Activated T-cell treated with anti-CD3 and anti-CD28 coated beads, Interleukin-2, amount 50 U/mL, for 4 hours (primary cell): Measurements from ENCODE around the gene RMND1. TPM values are rescaled to one million over a fixed set of nuclear protein-coding genes. Genes with fewer than 3 reads are reported as not detected.
"Not testable (repeated sequence)": the region's sequence is repeated elsewhere in the genome, so short reads cannot be mapped to it uniquely, and the experiment has no call there.

Experiments
- ATAC-seq, 2 donors: fragments of 200-7000 bp; cut with Tn5 transposase; one replicate each; pipeline ENCODE4 v1.10.0; 2021
- DNase-seq: peaks from one replicate; pipeline ENCODE4 v3.0.0-alpha.2; 2020
- H3K27me3 Mint-ChIP-seq: one replicate; pipeline ENCODE4 v1.8.0; 2021; ENCODE audit warnings: low read depth, mixed read lengths
- H3K36me3 Mint-ChIP-seq: one replicate; pipeline ENCODE4 v1.8.0; 2022; ENCODE audit warnings: mixed read lengths; ENCODE audit not compliant: insufficient read depth
- H3K4me1 Mint-ChIP-seq: one replicate; pipeline ENCODE4 v1.8.0; 2021; ENCODE audit warnings: low read depth, mixed read lengths
- H3K4me3 Mint-ChIP-seq: one replicate; pipeline ENCODE4 v1.8.0; 2021; ENCODE audit warnings: mild to moderate bottlenecking, moderate library complexity, mixed read lengths
- H3K9me3 Mint-ChIP-seq: one replicate; pipeline ENCODE4 v1.8.0; 2021; ENCODE audit warnings: mixed read lengths
- total RNA-seq, 3 donors: library from RNA; stranded (reverse); gene quantifications; one replicate each; pipeline ENCODE4 v1.2.1, GENCODE V29; 2021

RMND1 gene
- total RNA-seq, 3 donors from 2014 or later, result 15.3 to 18.1 (median 16.5) TPM

- no peaks in the 10 kb centered on the region for H3K9me3 Mint-ChIP-seq
- DNase-seq, result no peak
- H3K4me3 Mint-ChIP-seq, result no peak overlapping the region
- H3K27me3 Mint-ChIP-seq, result no peaks in the 10 kb centered on the region
- H3K4me1 Mint-ChIP-seq, result peaks cover 23% of the 10 kb centered on the region
- H3K36me3 Mint-ChIP-seq, result no peaks in the 10 kb centered on the region
- ATAC-seq, result no peak
Measured at GRCh38 chr6:151478670-151479069, 26.7 kb upstream of the RMND1 start.

GRCh38 chr6:151477726-151478125 lies 25.8 kb upstream of the RMND1 start:
- Mint-ChIP-seq H3K27me3 (no peaks in the 10 kb centered on the region), H3K9me3 (no peaks in the 10 kb centered on the region), H3K4me1 (peaks cover 20% of the 10 kb centered on the region), H3K36me3 (no peaks in the 10 kb centered on the region), H3K4me3 (no peak overlapping the region)
- ATAC-seq (no peak), DNase-seq (no peak)

GRCh38 chr6:151475653-151476523 lies 24.0 kb upstream of the RMND1 start:
- H3K27me3 Mint-ChIP-seq, result no peaks in the 10 kb centered on the region
- H3K36me3 Mint-ChIP-seq, result no peaks in the 10 kb centered on the region
- DNase-seq (peak; percentile 42), ATAC-seq (no peak)
- no peaks in the 10 kb centered on the region for H3K9me3 Mint-ChIP-seq
- peaks cover 5% of the 10 kb centered on the region for H3K4me1 Mint-ChIP-seq
- no peak overlapping the region for H3K4me3 Mint-ChIP-seq

GRCh38 chr6:151464702-151465101 lies 12.8 kb upstream of the RMND1 start:
- ATAC-seq (no peak), DNase-seq (no peak)
- H3K9me3 Mint-ChIP-seq, result no peaks in the 10 kb centered on the region
- no peak overlapping the region for H3K4me3 Mint-ChIP-seq
- H3K36me3 Mint-ChIP-seq, result peaks cover 20% of the 10 kb centered on the region
- H3K4me1 Mint-ChIP-seq, result peaks cover 8% of the 10 kb centered on the region
- H3K27me3 Mint-ChIP-seq, result no peaks in the 10 kb centered on the region

- DNase-seq (no peak), ATAC-seq (no peak)
- Mint-ChIP-seq H3K36me3 (peaks cover 19% of the 10 kb centered on the region), H3K4me3 (no peak overlapping the region), H3K27me3 (no peaks in the 10 kb centered on the region), H3K9me3 (no peaks in the 10 kb centered on the region), H3K4me1 (peaks cover 13% of the 10 kb centered on the region)
Measured at GRCh38 chr6:151461673-151462072, 9.7 kb upstream of the RMND1 start.

GRCh38 chr6:151455751-151456398 lies 3.9 kb upstream of the RMND1 start:
- peaks cover 40% of the 10 kb centered on the region for H3K4me1 Mint-ChIP-seq
- H3K9me3 Mint-ChIP-seq, H3K4me3 Mint-ChIP-seq, DNase-seq, H3K27me3 Mint-ChIP-seq, H3K36me3 Mint-ChIP-seq, ATAC-seq: not testable (repeated sequence)

- Mint-ChIP-seq H3K4me1 (peaks cover 47% of the 10 kb centered on the region), H3K4me3 (peak overlapping the region; percentile 93)
Measured at GRCh38 chr6:151452750-151453427, 963 bp upstream of the RMND1 start.

GRCh38 chr6:151451417-151451949 lies 443 bp downstream of the RMND1 start:
- Mint-ChIP-seq H3K4me1 (peaks cover 42% of the 10 kb centered on the region), H3K9me3 (no peaks in the 10 kb centered on the region), H3K4me3 (peak overlapping the region; percentile 93), H3K36me3 (peaks cover 8% of the 10 kb centered on the region), H3K27me3 (no peaks in the 10 kb centered on the region)
- DNase-seq (no peak), ATAC-seq (no peak)

More at GRCh38 chr6:151452750-151453427, 963 bp upstream of the RMND1 start:
- no peak for DNase-seq
- Mint-ChIP-seq H3K36me3 (peaks cover 12% of the 10 kb centered on the region), H3K27me3 (no peaks in the 10 kb centered on the region), H3K9me3 (no peaks in the 10 kb centered on the region)
- ATAC-seq, result no peak

- DNase-seq, H3K27me3 Mint-ChIP-seq, H3K36me3 Mint-ChIP-seq, H3K9me3 Mint-ChIP-seq, ATAC-seq: not testable (repeated sequence)
- H3K4me3 Mint-ChIP-seq, result peak overlapping the region; percentile 93
- peaks cover 39% of the 10 kb centered on the region for H3K4me1 Mint-ChIP-seq
Measured at GRCh38 chr6:151450928-151451327, 998 bp downstream of the RMND1 start.

GRCh38 chr6:151448623-151449022 lies 3.3 kb downstream of the RMND1 start:
- no peaks in the 10 kb centered on the region for H3K9me3 Mint-ChIP-seq
- no peak for ATAC-seq

GRCh38 chr6:151447237-151447636 lies 4.7 kb downstream of the RMND1 start:
- no peak for ATAC-seq
- no peak for DNase-seq

More at GRCh38 chr6:151448623-151449022, 3.3 kb downstream of the RMND1 start:
- no peak for DNase-seq
- Mint-ChIP-seq H3K27me3 (no peaks in the 10 kb centered on the region), H3K4me1 (peaks cover 29% of the 10 kb centered on the region), H3K36me3 (peaks cover 9% of the 10 kb centered on the region), H3K4me3 (no peak overlapping the region)

GRCh38 chr6:151445482-151445881 lies 6.4 kb downstream of the RMND1 start:
- DNase-seq (no peak), ATAC-seq (no peak)
- Mint-ChIP-seq H3K4me1 (peaks cover 31% of the 10 kb centered on the region), H3K27me3 (no peaks in the 10 kb centered on the region), H3K36me3 (peaks cover 12% of the 10 kb centered on the region), H3K9me3 (no peaks in the 10 kb centered on the region), H3K4me3 (no peak overlapping the region)

More at GRCh38 chr6:151447237-151447636, 4.7 kb downstream of the RMND1 start:
- peaks cover 26% of the 10 kb centered on the region for H3K4me1 Mint-ChIP-seq
- no peaks in the 10 kb centered on the region for H3K27me3 Mint-ChIP-seq
- H3K4me3 Mint-ChIP-seq, result no peak overlapping the region
- no peaks in the 10 kb centered on the region for H3K9me3 Mint-ChIP-seq
- peaks cover 11% of the 10 kb centered on the region for H3K36me3 Mint-ChIP-seq

- peaks cover 10% of the 10 kb centered on the region for H3K36me3 Mint-ChIP-seq
- ATAC-seq, result no peak
- no peaks in the 10 kb centered on the region for H3K27me3 Mint-ChIP-seq
- no peaks in the 10 kb centered on the region for H3K9me3 Mint-ChIP-seq
- peaks cover 31% of the 10 kb centered on the region for H3K4me1 Mint-ChIP-seq
- no peak for DNase-seq
- no peak overlapping the region for H3K4me3 Mint-ChIP-seq
Measured at GRCh38 chr6:151443911-151444621, 7.9 kb downstream of the RMND1 start.

GRCh38 chr6:151443454-151443853 lies 8.5 kb downstream of the RMND1 start:
- Mint-ChIP-seq H3K27me3 (no peaks in the 10 kb centered on the region), H3K36me3 (peaks cover 10% of the 10 kb centered on the region), H3K4me3 (no peak overlapping the region), H3K4me1 (peaks cover 31% of the 10 kb centered on the region), H3K9me3 (no peaks in the 10 kb centered on the region)
- DNase-seq (no peak), ATAC-seq (no peak)
